CD4-positive, alpha-beta T cell treated with Interleukin-17A for 1 hour (primary cell): ENCODE measurements around the gene LRWD1.
A peak's percentile ranks its signal among the peaks of the same experiment; 100 is the strongest.
"Not testable (repeated sequence)": the region's sequence is repeated elsewhere in the genome, so short reads cannot be mapped to it uniquely, and the experiment has no call there.

Experiments
- DNase-seq: peaks from one replicate; pipeline ENCODE4 v3.0.0-alpha.2; 2020

Gene LRWD1

GRCh38 chr7:102469351-102469971 lies 4.7 kb downstream of the LRWD1 start:
- DNase-seq = no peak

- no peak for DNase-seq
Measured at GRCh38 chr7:102469972-102470825, 5.4 kb downstream of the LRWD1 start.

GRCh38 chr7:102471791-102472125 lies 7.0 kb downstream of the LRWD1 start:
- no peak for DNase-seq

GRCh38 chr7:102472126-102473041 lies 7.6 kb downstream of the LRWD1 start:
- no peak for DNase-seq

GRCh38 chr7:102473271-102473991 lies 8.6 kb downstream of the LRWD1 start:
- DNase-seq = no peak

GRCh38 chr7:102474116-102474515 lies 9.3 kb downstream of the LRWD1 start:
- not testable (repeated sequence) for DNase-seq

GRCh38 chr7:102474736-102475435 lies 10.1 kb downstream of the LRWD1 start:
- DNase-seq = not testable (repeated sequence)

GRCh38 chr7:102478314-102479208 lies 13.8 kb downstream of the LRWD1 start, which contains the start of gene POLR2J:
Gene POLR2J (minus strand): TSS chr7:102478922. CDS start chr7:102478860, 62 bp downstream.
- peak; percentile 97 for DNase-seq

GRCh38 chr7:102479209-102479584 lies 14.4 kb downstream of the LRWD1 start:
- not testable (repeated sequence) for DNase-seq

- peak; percentile 52 for DNase-seq
Measured at GRCh38 chr7:102479982-102480637, 15.3 kb downstream of the LRWD1 start.

GRCh38 chr7:102481962-102482361 lies 17.2 kb downstream of the LRWD1 start:
- DNase-seq = not testable (repeated sequence)

GRCh38 chr7:102484317-102484716 lies 19.5 kb downstream of the LRWD1 start:
- not testable (repeated sequence) for DNase-seq

GRCh38 chr7:102490529-102491075 lies 25.8 kb downstream of the LRWD1 start:
- DNase-seq = peak; percentile 55

- DNase-seq = not testable (repeated sequence)
Measured at GRCh38 chr7:102493220-102493935, 28.6 kb downstream of the LRWD1 start.

GRCh38 chr7:102494026-102494425 lies 29.2 kb downstream of the LRWD1 start:
- DNase-seq = peak; percentile 40

- DNase-seq = not testable (repeated sequence)
Measured at GRCh38 chr7:102494473-102495149, 29.8 kb downstream of the LRWD1 start.

- DNase-seq = not testable (repeated sequence)
Measured at GRCh38 chr7:102496861-102497260, 32.1 kb downstream of the LRWD1 start.

- DNase-seq = not testable (repeated sequence)
Measured at GRCh38 chr7:102497308-102497707, 32.5 kb downstream of the LRWD1 start.
